HG03139 (cell line): ENCODE results near the gene PHAF1.

Experiments
- ATAC-seq: cut with Tn5 transposase; IDR thresholded peaks from one replicate; pipeline ENCODE4 v1.9.1; 2021; ENCODE audit not compliant: unreplicated experiment

Gene PHAF1

GRCh38 chr16:67146523-67147357 lies 37.0 kb downstream of the PHAF1 start:
- ATAC-seq = no peak

GRCh38 chr16:67147437-67148140 lies 37.8 kb downstream of the PHAF1 start:
- ATAC-seq = no peak

- no peak for ATAC-seq
These were observed 38.5 kb downstream of the PHAF1 start for GRCh38 chr16:67148221-67148620.

DNA sequence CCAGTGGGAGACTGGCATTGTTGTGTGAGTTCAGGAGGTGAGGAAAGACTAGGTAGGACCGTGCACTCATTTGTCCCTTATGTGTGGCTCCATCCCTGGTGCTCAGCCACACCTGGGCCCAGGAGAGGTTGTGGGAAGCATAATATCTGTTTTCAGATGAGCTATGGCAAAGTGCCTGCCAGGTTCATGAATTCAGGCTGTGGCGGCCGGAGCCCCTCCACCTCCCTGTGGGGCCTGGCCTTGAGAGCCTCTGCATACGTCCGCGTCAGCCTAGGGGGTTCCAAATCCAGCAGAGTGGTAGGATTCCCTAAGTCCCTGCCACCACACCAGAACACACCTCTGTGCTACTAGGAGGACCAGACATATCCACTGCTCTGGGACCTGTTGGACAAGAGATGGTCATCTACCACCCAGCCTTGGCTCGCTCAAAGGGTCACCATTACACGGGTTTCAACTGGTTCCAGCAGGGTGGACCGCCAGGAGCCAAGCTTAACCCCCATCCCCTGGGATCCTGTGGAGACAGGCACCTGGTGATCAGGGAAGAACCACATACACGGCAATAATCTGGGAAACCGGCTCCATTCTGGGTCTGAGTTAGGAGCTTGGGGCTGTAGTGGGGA lies 39.0 kb downstream of the PHAF1 start:
- ATAC-seq = no peak

DNA sequence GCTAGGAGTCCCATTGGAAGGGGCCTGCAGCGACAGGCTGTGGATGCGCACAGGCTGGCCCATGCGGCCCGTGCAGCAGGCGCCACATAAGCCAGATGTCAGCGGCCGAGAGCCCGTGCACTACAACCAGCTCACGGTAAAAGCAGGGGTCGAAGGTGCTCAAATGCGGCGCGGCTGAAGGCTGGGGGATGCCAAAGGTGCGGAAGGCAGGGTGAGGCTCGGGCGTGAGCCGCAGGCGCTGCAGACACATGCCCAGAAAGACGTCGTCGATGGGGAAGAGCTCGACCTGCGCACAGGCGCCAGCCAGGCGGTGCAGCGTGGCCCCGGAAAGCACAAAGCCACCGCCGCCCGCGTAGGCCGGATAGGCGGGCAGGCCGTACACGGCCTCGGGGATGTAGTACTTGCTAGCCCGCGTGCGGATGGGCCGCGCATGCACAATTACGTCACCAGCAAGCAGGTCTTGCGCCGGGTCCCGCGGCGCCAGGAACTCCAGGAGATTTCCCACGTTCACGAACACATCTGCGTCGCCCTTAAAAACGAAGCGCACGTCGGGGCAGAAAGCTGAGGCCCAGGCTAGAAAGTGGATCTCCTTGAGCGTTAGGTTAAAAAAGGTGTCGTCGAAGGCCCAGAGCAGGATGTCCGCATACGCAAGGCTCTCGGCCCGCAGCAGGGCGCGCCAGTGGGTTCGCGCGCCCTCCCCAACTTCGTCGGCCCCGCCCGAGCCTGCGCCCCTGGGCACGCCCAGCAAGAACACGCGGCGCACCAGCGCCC lies 39.7 kb downstream of the PHAF1 start:
- ATAC-seq = no peak

GRCh38 chr16:67150047-67150832 lies 40.5 kb downstream of the PHAF1 start:
- no peak for ATAC-seq

- ATAC-seq = no peak
These were observed 41.2 kb downstream of the PHAF1 start, which contains the start of gene B3GNT9 for GRCh38 chr16:67150833-67151396. B3GNT9 (minus strand) TSS chr16:67150998; CDS start chr16:67150485, 513 bp downstream.

DNA sequence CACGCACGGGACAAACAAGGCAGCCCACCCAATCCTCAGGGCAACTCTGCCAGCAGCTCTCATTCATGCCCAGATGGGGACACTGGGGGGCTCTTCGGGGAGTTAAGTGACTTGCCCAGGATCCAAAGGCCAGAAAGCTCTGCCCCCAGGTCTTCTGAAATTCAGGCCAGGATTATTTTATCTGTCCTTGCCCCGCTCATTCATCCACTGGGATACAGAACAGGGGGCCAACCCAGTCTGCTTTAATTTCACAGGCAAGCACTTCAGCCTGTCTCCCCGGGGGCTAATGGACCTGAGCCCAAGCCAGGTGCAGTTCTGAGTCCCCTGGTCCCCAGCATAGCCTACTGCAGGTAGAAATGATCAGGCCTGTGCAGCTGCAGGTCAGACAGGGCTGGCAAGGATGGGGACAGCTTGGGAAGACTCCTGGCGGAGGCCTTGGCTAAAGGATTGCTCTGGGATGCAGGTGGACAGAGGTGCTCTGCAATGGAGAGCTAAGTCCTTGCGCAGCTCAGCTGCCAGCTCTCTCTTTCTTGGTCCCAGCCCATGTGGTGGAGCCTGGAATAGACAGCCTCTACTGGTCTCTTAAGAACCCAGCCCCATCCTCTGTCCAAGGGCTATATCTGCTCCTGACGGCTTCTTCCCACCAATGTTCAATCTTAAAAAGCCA lies 41.8 kb downstream of the PHAF1 start:
- ATAC-seq = no peak

DNA sequence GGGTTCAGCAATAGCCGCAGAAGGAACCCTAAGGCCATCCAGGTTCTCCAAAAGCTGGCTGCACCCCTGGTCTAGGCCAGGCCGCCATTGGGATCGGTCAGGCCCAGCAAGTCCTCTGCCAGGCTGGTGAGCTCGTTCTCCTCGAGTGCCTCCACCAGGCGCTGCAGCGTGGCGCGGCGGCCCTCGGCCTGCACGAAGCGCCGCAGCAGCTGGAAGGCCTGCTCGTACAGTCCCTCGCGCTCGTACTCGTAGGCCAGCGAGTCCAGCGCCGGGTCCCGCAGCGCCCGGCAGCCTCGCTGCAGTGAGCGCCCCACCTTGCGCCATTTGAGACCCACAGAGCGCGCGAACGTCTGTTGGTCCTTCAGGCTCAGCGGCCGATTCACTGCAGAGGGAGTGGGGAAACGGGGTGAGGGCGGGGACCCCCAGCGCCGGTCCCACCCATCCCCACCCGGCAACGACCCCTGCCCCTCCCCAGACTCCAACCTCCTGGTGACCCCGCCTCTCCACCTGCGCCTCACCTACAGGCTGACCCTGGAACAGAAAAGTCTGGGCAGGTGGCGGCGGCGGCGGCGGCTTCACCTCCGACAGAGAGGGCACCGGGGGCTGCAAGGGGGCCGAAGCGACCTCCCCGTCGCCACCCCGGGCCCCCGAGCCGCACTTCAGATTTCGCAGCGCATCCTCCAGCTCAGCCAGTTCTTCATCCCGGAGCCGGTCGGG lies 45.0 kb downstream of the PHAF1 start:
- no peak for ATAC-seq

GRCh38 chr16:67155295-67156142 lies 45.8 kb downstream of the PHAF1 start:
- ATAC-seq = no peak

- ATAC-seq = no peak
These were observed 46.6 kb downstream of the PHAF1 start for GRCh38 chr16:67156143-67156844.

GRCh38 chr16:67157106-67157748 lies 47.5 kb downstream of the PHAF1 start:
- ATAC-seq = no peak

- no peak for ATAC-seq
These were observed 48.3 kb downstream of the PHAF1 start for GRCh38 chr16:67157892-67158635.

GRCh38 chr16:67158637-67159600 lies 49.2 kb downstream of the PHAF1 start:
- no peak for ATAC-seq

DNA sequence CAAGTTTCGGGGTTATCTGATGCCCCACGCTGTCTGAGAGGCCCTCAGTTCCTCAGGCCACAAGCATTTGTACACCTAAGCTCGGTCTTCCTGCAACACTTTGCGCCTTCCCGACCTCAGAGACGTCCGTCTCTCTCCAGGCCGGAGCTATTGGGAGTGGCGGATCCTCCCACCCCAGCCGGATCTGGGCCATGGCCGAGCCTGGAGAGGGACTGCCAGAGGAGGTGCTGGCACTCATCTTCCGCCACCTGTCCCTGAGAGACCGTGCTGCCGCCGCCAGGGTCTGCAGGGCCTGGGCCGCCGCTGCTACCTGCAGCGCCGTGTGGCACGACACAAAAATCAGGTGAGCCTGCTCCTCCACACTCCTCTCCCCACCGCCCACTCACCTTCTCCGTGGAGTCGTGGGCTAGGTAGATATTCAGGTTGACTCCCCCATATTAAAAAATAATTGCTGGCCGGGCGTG lies 51.9 kb downstream of the PHAF1 start:
- no peak for ATAC-seq
